Measurements from ENCODE around the gene OGFOD2. TPM values are rescaled to one million over a fixed set of nuclear protein-coding genes. Genes with fewer than 3 reads are reported as not detected.

OGFOD2 gene
- total RNA-seq, 4 donors from 2014 or later = 29.9 to 37.1 (median 31.4) TPM

DNA sequence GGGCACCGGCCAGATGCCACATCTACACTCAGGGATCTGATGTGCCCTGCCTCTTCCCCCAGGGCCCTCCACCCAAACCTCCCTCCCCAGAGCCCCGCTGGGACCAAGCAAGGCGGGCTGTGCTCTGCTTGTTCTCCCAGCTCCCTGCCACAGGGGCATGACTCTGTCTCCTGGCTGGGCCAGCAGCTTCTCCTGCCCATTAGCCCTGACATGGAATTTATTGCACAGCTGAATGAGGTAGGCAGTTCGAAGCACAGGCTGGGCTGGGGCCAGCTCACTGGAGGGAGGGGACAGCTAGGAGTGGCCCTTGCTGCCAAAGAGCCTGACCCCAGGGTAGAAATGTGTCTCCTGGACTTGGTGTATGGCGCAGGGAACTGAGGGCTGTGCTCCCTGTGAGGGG is 47.8 kb downstream of the OGFOD2 start:
- H3K4me3 ChIP-seq = no peak overlapping the region
- peaks cover 0 to 17% (median 0%) of the 10 kb centered on the region in 4 donors for H3K4me1 ChIP-seq
- peak in 1 of 3 donors; percentile 37 for DNase-seq
- no peak overlapping the region for H3K27ac ChIP-seq
- no peaks in the 10 kb centered on the region for H3K9me3 ChIP-seq
- H3K36me3 ChIP-seq = no peaks in the 10 kb centered on the region
- H3K27me3 ChIP-seq = no peaks in the 10 kb centered on the region
- TF ChIP-seq POLR2A (IDR thresholded peaks at IDR 0.05) (no peak), CTCF (IDR thresholded peaks at IDR 0.05) (no peak)

GRCh38 chr12:123024819-123025391 is 49.9 kb downstream of the OGFOD2 start:
- TF ChIP-seq POLR2A (IDR thresholded peaks at IDR 0.05) = no peak
- TF ChIP-seq CTCF (IDR thresholded peaks at IDR 0.05) = no peak
- peak in 1 of 3 donors; percentile 44 for DNase-seq
- H3K4me3 ChIP-seq = no peak overlapping the region
- no peaks in the 10 kb centered on the region for H3K27me3 ChIP-seq
- H3K36me3 ChIP-seq = peaks cover 0 to 12% (median 0%) of the 10 kb centered on the region in 3 donors
- H3K27ac ChIP-seq = peak overlapping the region in 1 of 4 donors; percentile 43
- peaks cover 0 to 10% (median 0%) of the 10 kb centered on the region in 4 donors for H3K4me1 ChIP-seq
- no peaks in the 10 kb centered on the region for H3K9me3 ChIP-seq

DNA sequence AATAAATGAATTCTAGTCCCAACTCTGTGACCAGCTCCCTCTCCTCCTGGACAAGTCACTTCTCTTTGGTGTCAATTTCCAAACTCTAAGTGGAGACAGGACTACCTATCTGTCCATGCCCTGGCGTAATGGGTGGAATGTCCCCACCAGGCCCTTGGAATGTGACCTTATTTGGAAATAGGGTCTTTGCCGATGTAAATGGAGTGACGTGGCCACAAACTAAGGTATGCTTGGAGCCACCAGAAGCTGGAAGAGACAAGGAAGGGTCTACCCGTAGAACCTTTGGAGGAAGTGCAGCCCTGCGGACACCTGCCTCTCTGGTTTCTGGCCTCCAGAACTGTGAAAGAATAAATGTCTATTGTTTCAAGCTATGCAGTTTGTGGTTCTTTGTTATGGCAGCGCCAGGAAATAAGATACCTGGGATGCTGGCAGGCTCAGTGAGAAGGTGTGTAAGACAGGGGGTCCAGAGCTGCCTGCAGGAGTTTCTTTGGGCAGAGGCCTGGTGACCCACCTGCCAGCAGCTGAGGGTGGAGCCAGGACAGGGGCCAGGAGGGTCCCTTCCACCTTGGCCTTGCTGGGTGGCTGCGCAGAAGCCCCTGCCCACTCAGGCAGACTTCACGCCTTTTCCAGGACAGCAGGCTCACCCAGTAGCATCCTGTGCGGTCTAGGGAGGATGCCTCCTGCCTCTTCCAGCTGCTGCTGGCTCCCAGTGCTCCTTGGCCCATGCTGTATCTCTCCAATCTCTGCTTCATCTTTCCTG is 51.2 kb downstream of the OGFOD2 start:
- no peaks in the 10 kb centered on the region for H3K9me3 ChIP-seq
- TF ChIP-seq POLR2A (IDR thresholded peaks at IDR 0.05) (no peak), CTCF (IDR thresholded peaks at IDR 0.05) (no peak)
- H3K36me3 ChIP-seq = peaks cover 0 to 14% (median 0%) of the 10 kb centered on the region in 3 donors
- no peaks in the 10 kb centered on the region for H3K27me3 ChIP-seq
- peaks cover 0 to under 1% (median 0%) of the 10 kb centered on the region in 4 donors for H3K4me1 ChIP-seq
- DNase-seq = peak in 1 of 3 donors; percentile 16
- H3K4me3 ChIP-seq = no peak overlapping the region
- no peak overlapping the region for H3K27ac ChIP-seq

DNA sequence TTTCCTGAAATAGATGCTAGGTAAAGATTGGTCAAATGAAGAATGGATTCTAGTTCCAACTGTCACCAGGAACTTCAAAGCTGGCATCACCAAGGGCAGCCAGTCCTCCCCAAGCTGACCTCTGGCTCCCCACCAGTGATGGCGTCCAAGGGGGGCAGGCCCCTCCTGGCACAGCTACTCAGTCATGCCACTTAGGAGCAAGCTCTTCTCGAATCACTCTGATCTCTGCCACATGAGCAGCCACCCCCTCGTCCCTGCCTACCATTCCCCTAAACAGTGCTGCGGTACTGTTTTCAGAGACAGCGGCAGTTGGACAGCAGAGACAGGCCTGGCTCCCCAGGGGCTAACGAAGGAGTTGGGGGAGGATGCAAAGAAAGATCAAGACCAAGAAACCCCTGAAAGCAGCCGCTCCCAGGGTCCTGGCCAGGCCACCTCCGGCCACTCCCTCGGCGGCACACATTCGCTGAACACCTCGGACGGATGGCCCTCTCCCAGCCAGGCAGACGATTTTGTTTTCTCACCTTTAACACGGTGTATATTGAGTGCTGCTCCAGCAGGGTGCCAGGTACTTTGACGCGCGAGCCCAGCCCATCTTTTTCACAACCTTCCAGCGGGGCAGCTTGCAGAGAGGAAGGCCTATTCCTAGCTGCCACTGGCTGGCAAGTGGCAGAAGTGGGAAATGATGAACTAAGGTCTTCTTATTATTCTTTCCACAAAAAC is 52.8 kb downstream of the OGFOD2 start:
- H3K27me3 ChIP-seq = no peaks in the 10 kb centered on the region
- no peak for TF ChIP-seq CTCF (IDR thresholded peaks at IDR 0.05)
- TF ChIP-seq POLR2A (IDR thresholded peaks at IDR 0.05) = no peak
- no peak overlapping the region for H3K27ac ChIP-seq
- no peak overlapping the region for H3K4me3 ChIP-seq
- H3K36me3 ChIP-seq = peaks cover 0 to 14% (median 0%) of the 10 kb centered on the region in 3 donors
- no peaks in the 10 kb centered on the region for H3K9me3 ChIP-seq
- no peaks in the 10 kb centered on the region for H3K4me1 ChIP-seq
- DNase-seq = no peak

DNA sequence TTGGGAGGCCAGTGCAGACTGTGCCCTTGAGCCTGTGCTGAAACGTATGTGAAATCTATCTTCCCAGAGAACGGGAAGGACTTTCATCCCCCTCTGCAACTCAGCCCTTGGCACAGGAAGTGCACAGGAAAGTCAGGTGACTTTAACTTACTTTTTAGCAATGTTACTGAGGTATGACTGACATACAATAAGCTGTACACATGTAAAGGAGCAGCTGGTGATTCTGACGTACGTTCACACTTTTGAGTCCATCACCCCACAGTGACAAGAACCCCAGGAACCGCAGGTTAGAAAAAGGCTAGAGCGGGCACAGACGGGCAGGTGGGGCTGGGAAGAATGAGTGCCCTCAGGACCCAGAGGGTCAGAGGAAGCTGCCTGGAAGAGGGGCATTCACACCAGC is 53.4 kb downstream of the OGFOD2 start:
- no peaks in the 10 kb centered on the region for H3K9me3 ChIP-seq
- H3K4me1 ChIP-seq = no peaks in the 10 kb centered on the region
- H3K36me3 ChIP-seq = peaks cover 0 to 18% (median 0%) of the 10 kb centered on the region in 3 donors
- no peak overlapping the region for H3K4me3 ChIP-seq
- no peak for DNase-seq
- H3K27ac ChIP-seq = no peak overlapping the region
- no peaks in the 10 kb centered on the region for H3K27me3 ChIP-seq
- TF ChIP-seq POLR2A (IDR thresholded peaks at IDR 0.05) = no peak
- no peak for TF ChIP-seq CTCF (IDR thresholded peaks at IDR 0.05)
